Astrocyte (in vitro differentiated cells and primary cell): Measurements from ENCODE around the gene ETV3.

Source experiments
- CTCF ChIP-seq: IDR thresholded peaks from 2 replicates; pipeline ENCODE4 v1.5.1; 2011; ENCODE audit warnings: low read depth, mild to moderate bottlenecking, inconsistent platforms, low read length, moderate library complexity; ENCODE audit not compliant: insufficient read depth
- EZH2 ChIP-seq: IDR thresholded peaks from 2 replicates; pipeline ENCODE4 v1.6.1; 2012; ENCODE audit warnings: mild to moderate bottlenecking, low read length, inconsistent platforms; ENCODE audit not compliant: insufficient read depth

DNA sequence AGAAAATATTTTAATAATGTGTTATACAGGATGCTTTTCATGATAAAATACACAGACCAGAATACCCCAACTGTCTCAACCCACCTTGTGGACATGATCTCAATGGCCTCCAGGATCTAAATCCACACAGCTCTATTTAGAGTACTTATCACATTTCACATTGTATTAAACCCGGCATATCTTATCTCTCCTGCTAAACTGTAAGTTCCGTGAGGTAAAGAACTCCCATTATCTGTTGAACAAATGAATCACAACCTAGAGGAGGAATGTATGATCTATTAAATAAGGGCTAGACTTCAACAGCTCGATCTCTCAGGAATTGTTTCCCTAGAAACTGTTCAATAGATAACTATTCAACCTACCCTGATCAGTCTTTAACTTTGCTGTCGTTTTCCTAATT, 6.9 kb downstream of the ETV3 start:
- no peak for TF ChIP-seq CTCF
- no peak for TF ChIP-seq EZH2
